IMR-90 (cell line): ENCODE data around the gene ATXN10. TPM values are rescaled to one million over a fixed set of nuclear protein-coding genes. Genes with fewer than 3 reads are reported as not detected.

Experiments used
- ATAC-seq: fragments of 200-7000 bp; cut with Tn5 transposase; 2 replicates; pipeline ENCODE4 v1.9.1; 2020; ENCODE audit warnings: low read depth, mild to moderate bottlenecking, moderate library complexity
- BruUV-seq: library from RNA; stranded (reverse); fragments of 400-500 nt; replicated peaks from 2 replicates; lab custom pipeline; 2021; lab: Mats Ljungman, UMichigan
- CTCF ChIA-PET: fragments of 300-600 bp; formaldehyde crosslinking; extraction: SDS; loops from one replicate; lab custom pipeline; 2021; ENCODE audit warnings: antibody characterized with exemption; lab: Yijun Ruan, JAX
- POLR2A ChIA-PET: fragments of 300-600 bp; sonication (Branson Sonifier 250); formaldehyde crosslinking; loops from one replicate; lab custom pipeline; 2022; ENCODE audit warnings: antibody characterized with exemption; ENCODE audit not compliant: unreplicated experiment; lab: Charles Lee
- DNase-seq: peaks from one replicate; pipeline ENCODE4 v3.0.0; 2013
- H2AFZ ChIP-seq: replicated peaks from 2 replicates; pipeline ENCODE3; 2013; ENCODE audit warnings: low read length, mild to moderate bottlenecking; ENCODE audit not compliant: poor library complexity
- H2AK5ac ChIP-seq: 2 replicates; pipeline ENCODE4 v1.6.1; 2013; ENCODE audit warnings: low read depth, low read length, inconsistent platforms
- H2AK9ac ChIP-seq: replicated peaks from 2 replicates; pipeline ENCODE3; 2013; ENCODE audit warnings: mild to moderate bottlenecking, low read depth, low read length, moderate library complexity; ENCODE audit not compliant: poor library complexity
- H2BK120ac ChIP-seq: 2 replicates; pipeline ENCODE4 v1.6.1; 2013; ENCODE audit warnings: low read depth, low read length, inconsistent platforms
- H2BK15ac ChIP-seq: 3 replicates; pipeline ENCODE4 v1.6.1; 2013; ENCODE audit warnings: low read depth, low read length, inconsistent platforms
- H2BK20ac ChIP-seq: 2 replicates; pipeline ENCODE4 v1.6.1; 2013; ENCODE audit warnings: low read depth, mild to moderate bottlenecking, inconsistent platforms, low read length, moderate library complexity
- H2BK5ac ChIP-seq: 2 replicates; pipeline ENCODE4 v1.6.1; 2013; ENCODE audit warnings: mild to moderate bottlenecking, low read depth, low read length, inconsistent platforms; ENCODE audit not compliant: poor library complexity, severe bottlenecking
- H3K14ac ChIP-seq: replicated peaks from 2 replicates; pipeline ENCODE4 v1.6.1; 2013; ENCODE audit warnings: low read depth, low read length, inconsistent platforms
- H3K18ac ChIP-seq: 2 replicates; pipeline ENCODE4 v1.6.1; 2013; ENCODE audit warnings: low read depth, low read length, control low read depth
- H3K23ac ChIP-seq: 2 replicates; pipeline ENCODE4 v1.6.1; 2013; ENCODE audit warnings: low read depth, low read length, inconsistent platforms
- H3K27ac ChIP-seq: 2 replicates; pipeline ENCODE4 v1.5.1; 2013; ENCODE audit warnings: mild to moderate bottlenecking, control low read depth, low read length; ENCODE audit not compliant: insufficient read depth
- H3K27me3 ChIP-seq: 2 replicates; pipeline ENCODE4 v1.6.1; 2013; ENCODE audit warnings: low read length; ENCODE audit not compliant: control insufficient read depth, insufficient read depth
- H3K36me3 ChIP-seq: 2 replicates; pipeline ENCODE4 v1.6.1; 2013; ENCODE audit warnings: low read length, mixed read lengths; ENCODE audit not compliant: control insufficient read depth, insufficient read depth
- H3K4ac ChIP-seq: 2 replicates; pipeline ENCODE4 v1.6.1; 2013; ENCODE audit warnings: low read depth, low read length, inconsistent platforms
- H3K4me1 ChIP-seq: 2 replicates; pipeline ENCODE4 v1.6.1; 2013; ENCODE audit warnings: low read length, mixed read lengths; ENCODE audit not compliant: control insufficient read depth, insufficient read depth
- H3K4me2 ChIP-seq: 2 replicates; pipeline ENCODE4 v1.6.1; 2013; ENCODE audit warnings: low read depth, mild to moderate bottlenecking, control low read depth, low read length, moderate library complexity
- H3K4me3 ChIP-seq: 2 replicates; pipeline ENCODE4 v1.5.1; 2013; ENCODE audit warnings: low read depth, mild to moderate bottlenecking, control low read depth, low read length, moderate library complexity; ENCODE audit not compliant: insufficient read depth
- H3K56ac ChIP-seq: 2 replicates; pipeline ENCODE4 v1.6.1; 2013; ENCODE audit warnings: low read length, inconsistent platforms; ENCODE audit not compliant: insufficient read depth; ENCODE audit errors: extremely low read depth
- H3K79me1 ChIP-seq, 2 experiments: 2 replicates each; pipeline ENCODE4 v1.6.1; 2013; ENCODE audit warnings: low read length in 2 of 2, inconsistent platforms in 1 of 2, low read depth in 1 of 2
- H3K9ac ChIP-seq: 2 replicates; pipeline ENCODE4 v1.6.1; 2013; ENCODE audit warnings: low read depth, low read length, control low read depth
- H3K9me1 ChIP-seq: 2 replicates; pipeline ENCODE4 v1.6.1; 2013; ENCODE audit warnings: low read length, inconsistent platforms; ENCODE audit not compliant: insufficient read depth
- H3K9me3 ChIP-seq: 2 replicates; pipeline ENCODE4 v1.6.1; 2013; ENCODE audit warnings: low read length; ENCODE audit not compliant: control insufficient read depth, insufficient read depth
- H4K20me1 ChIP-seq: 2 replicates; pipeline ENCODE4 v1.6.1; 2013; ENCODE audit warnings: low read length, inconsistent platforms; ENCODE audit not compliant: insufficient read depth
- H4K5ac ChIP-seq: 2 replicates; pipeline ENCODE4 v1.6.1; 2013; ENCODE audit warnings: mild to moderate bottlenecking, low read depth, low read length, control low read depth
- H4K8ac ChIP-seq, 2 experiments: 2 replicates each; pipeline ENCODE4 v1.6.1; 2013; ENCODE audit warnings: low read depth in 2 of 2, low read length in 2 of 2, control low read depth in 1 of 2, inconsistent platforms in 1 of 2
- H4K91ac ChIP-seq: 2 replicates; pipeline ENCODE4 v1.6.1; 2013; ENCODE audit warnings: low read depth, low read length, inconsistent platforms; ENCODE audit not compliant: insufficient read depth
- BHLHE40 ChIP-seq: fragments of 150-350 bp; IDR thresholded peaks from 2 replicates; pipeline ENCODE4 v1.6.1; 2016; ENCODE audit warnings: mild to moderate bottlenecking, low read depth, low read length
- CEBPB ChIP-seq: IDR thresholded peaks from 2 replicates; pipeline ENCODE4 v1.6.1; 2012; ENCODE audit warnings: low read depth, low read length, improper control_type of control experiment
- CHD1 ChIP-seq: IDR thresholded peaks from 2 replicates; pipeline ENCODE4 v1.6.1; 2012; ENCODE audit warnings: low read depth, low read length, improper control_type of control experiment
- FOS ChIP-seq: fragments of 150-350 bp; IDR thresholded peaks from 2 replicates; pipeline ENCODE4 v1.6.1; 2016; ENCODE audit warnings: low read depth, low read length
- MAFK ChIP-seq: IDR thresholded peaks from 2 replicates; pipeline ENCODE4 v1.6.1; 2012; ENCODE audit warnings: low read depth, low read length, improper control_type of control experiment
- MAZ ChIP-seq: IDR thresholded peaks from 2 replicates; pipeline ENCODE4 v1.6.1; 2012; ENCODE audit warnings: low read depth, mild to moderate bottlenecking, low read length, improper control_type of control experiment, moderate library complexity, borderline replicate concordance
- MXI1 ChIP-seq: IDR thresholded peaks from 2 replicates; pipeline ENCODE4 v1.6.1; 2012; ENCODE audit warnings: low read depth, mild to moderate bottlenecking, low read length, moderate library complexity, borderline replicate concordance
- NFE2L2 ChIP-seq: fragments of 150-350 bp; IDR thresholded peaks from 2 replicates; pipeline ENCODE4 v1.6.1; 2016; ENCODE audit warnings: low read depth, mild to moderate bottlenecking, low read length
- POLR2A ChIP-seq: IDR thresholded peaks from 2 replicates; pipeline ENCODE4 v1.6.1; 2012; ENCODE audit warnings: mild to moderate bottlenecking, low read depth, low read length
- RAD21 ChIP-seq: IDR thresholded peaks from 2 replicates; pipeline ENCODE4 v1.6.1; 2012; ENCODE audit warnings: low read length, improper control_type of control experiment
- RCOR1 ChIP-seq: IDR thresholded peaks from 2 replicates; pipeline ENCODE4 v1.6.1; 2012; ENCODE audit warnings: mild to moderate bottlenecking, low read length, improper control_type of control experiment; ENCODE audit not compliant: insufficient replicate concordance
- RFX5 ChIP-seq: IDR thresholded peaks from 2 replicates; pipeline ENCODE4 v1.8.0; 2012; ENCODE audit warnings: low read depth, mild to moderate bottlenecking, low read length, moderate library complexity
- SMC3 ChIP-seq: fragments of 150-350 bp; IDR thresholded peaks from 2 replicates; pipeline ENCODE4 v1.6.1; 2016; ENCODE audit warnings: low read depth, mild to moderate bottlenecking, antibody characterized with exemption, low read length, moderate library complexity
- WGBS, 2 experiments: methylation state at CpG; one replicate each; pipeline versions ENCODE4 v1.1.5 to v1.1.7; 2013; ENCODE audit warnings: missing lambda C conversion rate in 2 of 2; ENCODE audit not compliant: insufficient read length in 1 of 2; ENCODE audit errors: extremely low coverage in 2 of 2; 5-methylcytosine and 5-hydroxymethylcytosine counted together
- dilution Hi-C: fragments of 300-500 bp; cut with HindIII; formaldehyde crosslinking; loops from one replicate; pipeline ENCODE4 v1.14.3; 2018; ENCODE audit warnings: low sequenced_read_pairs; ENCODE audit not compliant: unreplicated experiment
- in situ Hi-C: fragments of 300-500 bp; cut with MboI; formaldehyde crosslinking; loops from 3 replicates; pipeline ENCODE4 v1.14.3; 2019; ENCODE audit warnings: low sequenced_read_pairs, inconsistent platforms, mixed read lengths
- intact Hi-C: fragments of 100-400 bp; cut with micrococcal nuclease; formaldehyde crosslinking; loops from 2 replicates; pipeline ENCODE4 v1.10.0; 2022
- polyA plus RNA-seq, 3 experiments: library from polyadenylated mRNA; depleted of rRNA; stranded (reverse); fragments of >200 nt; gene quantifications; 2 replicates each; pipeline ENCODE4 v1.2.3, GENCODE V29; 2012; ENCODE audit warnings: low replicate concordance in 1 of 3
- total RNA-seq: library from RNA; depleted of rRNA; stranded (reverse); fragments of >200 nt; gene quantifications from 2 replicates; pipeline ENCODE4 v1.2.3, GENCODE V29; 2012
- TF ChIP-seq, protein P1 (sequence below): conservative IDR thresholded peaks from 2 replicates; pipeline ENCODE4 v1.5.1; 2012; ENCODE audit warnings: mild to moderate bottlenecking, low read depth, low read length, improper control_type of control experiment
- TF ChIP-seq, protein P2 (sequence below): fragments of 150-350 bp; IDR thresholded peaks from 2 replicates; pipeline ENCODE4 v1.6.1; 2017; ENCODE audit warnings: mild to moderate bottlenecking, antibody characterized with exemption, low read length, low read depth
- TF ChIP-seq, protein P3 (sequence below): fragments of 150-350 bp; IDR thresholded peaks from 2 replicates; pipeline ENCODE4 v1.6.1; 2016; ENCODE audit warnings: low read depth, mild to moderate bottlenecking, low read length, moderate library complexity, borderline replicate concordance

The ATXN10 gene
- total and polyA plus RNA-seq, 2 of the 4 experiments (the other 2 are of a cell fraction) = 116 to 231 TPM

GRCh38 chr22:45833613-45834012 is 162.0 kb downstream of the ATXN10 start:
- peaks cover 18% of the 10 kb centered on the region for H3K36me3 ChIP-seq
- H2AFZ ChIP-seq = no peak overlapping the region
- peaks cover 25% of the 10 kb centered on the region; the same call in 1 of the 2 replicates for H4K20me1 ChIP-seq
- DNase-seq (no peak), ATAC-seq (no peak)
- BruUV-seq = no TSS peak
- H2AK9ac ChIP-seq = no peak overlapping the region
- no peak overlapping the region for H3K56ac ChIP-seq
- no peak overlapping the region for H2BK20ac ChIP-seq
- ChIA-PET POLR2A (no interaction called here), CTCF (no interaction called here)
- H3K23ac ChIP-seq = no peak overlapping the region
- no peak overlapping the region for H2AK5ac ChIP-seq
- H2BK120ac ChIP-seq = no peak overlapping the region
- H3K4me1 ChIP-seq = peaks cover 6% of the 10 kb centered on the region; the same call in 1 of the 2 replicates
- intact Hi-C loops (no loop called here), in situ Hi-C loops (no loop called here), dilution Hi-C loops (no loop called here)
- peaks cover 25 to 54% of the 10 kb centered on the region in 2 experiments for H3K79me1 ChIP-seq
- no peak overlapping the region for H3K14ac ChIP-seq
- H3K27ac ChIP-seq = no peak overlapping the region
- TF ChIP-seq RAD21 = no peak
- TF ChIP-seq CHD1 = no peak
- no peak for TF ChIP-seq BHLHE40
- TF ChIP-seq, protein P1, sequence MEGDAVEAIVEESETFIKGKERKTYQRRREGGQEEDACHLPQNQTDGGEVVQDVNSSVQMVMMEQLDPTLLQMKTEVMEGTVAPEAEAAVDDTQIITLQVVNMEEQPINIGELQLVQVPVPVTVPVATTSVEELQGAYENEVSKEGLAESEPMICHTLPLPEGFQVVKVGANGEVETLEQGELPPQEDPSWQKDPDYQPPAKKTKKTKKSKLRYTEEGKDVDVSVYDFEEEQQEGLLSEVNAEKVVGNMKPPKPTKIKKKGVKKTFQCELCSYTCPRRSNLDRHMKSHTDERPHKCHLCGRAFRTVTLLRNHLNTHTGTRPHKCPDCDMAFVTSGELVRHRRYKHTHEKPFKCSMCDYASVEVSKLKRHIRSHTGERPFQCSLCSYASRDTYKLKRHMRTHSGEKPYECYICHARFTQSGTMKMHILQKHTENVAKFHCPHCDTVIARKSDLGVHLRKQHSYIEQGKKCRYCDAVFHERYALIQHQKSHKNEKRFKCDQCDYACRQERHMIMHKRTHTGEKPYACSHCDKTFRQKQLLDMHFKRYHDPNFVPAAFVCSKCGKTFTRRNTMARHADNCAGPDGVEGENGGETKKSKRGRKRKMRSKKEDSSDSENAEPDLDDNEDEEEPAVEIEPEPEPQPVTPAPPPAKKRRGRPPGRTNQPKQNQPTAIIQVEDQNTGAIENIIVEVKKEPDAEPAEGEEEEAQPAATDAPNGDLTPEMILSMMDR = no peak
- TF ChIP-seq MAFK = no peak
- no peak for TF ChIP-seq CEBPB
- no peak for TF ChIP-seq MAZ
- no peak for TF ChIP-seq RCOR1
- no peak for TF ChIP-seq POLR2A
- no peak for TF ChIP-seq FOS
- TF ChIP-seq RFX5 = no peak
- TF ChIP-seq SMC3 = no peak
- TF ChIP-seq NFE2L2 = no peak
- TF ChIP-seq MXI1 = no peak
- TF ChIP-seq, protein P2, sequence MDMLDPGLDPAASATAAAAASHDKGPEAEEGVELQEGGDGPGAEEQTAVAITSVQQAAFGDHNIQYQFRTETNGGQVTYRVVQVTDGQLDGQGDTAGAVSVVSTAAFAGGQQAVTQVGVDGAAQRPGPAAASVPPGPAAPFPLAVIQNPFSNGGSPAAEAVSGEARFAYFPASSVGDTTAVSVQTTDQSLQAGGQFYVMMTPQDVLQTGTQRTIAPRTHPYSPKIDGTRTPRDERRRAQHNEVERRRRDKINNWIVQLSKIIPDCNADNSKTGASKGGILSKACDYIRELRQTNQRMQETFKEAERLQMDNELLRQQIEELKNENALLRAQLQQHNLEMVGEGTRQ = no peak
- TF ChIP-seq, protein P3, sequence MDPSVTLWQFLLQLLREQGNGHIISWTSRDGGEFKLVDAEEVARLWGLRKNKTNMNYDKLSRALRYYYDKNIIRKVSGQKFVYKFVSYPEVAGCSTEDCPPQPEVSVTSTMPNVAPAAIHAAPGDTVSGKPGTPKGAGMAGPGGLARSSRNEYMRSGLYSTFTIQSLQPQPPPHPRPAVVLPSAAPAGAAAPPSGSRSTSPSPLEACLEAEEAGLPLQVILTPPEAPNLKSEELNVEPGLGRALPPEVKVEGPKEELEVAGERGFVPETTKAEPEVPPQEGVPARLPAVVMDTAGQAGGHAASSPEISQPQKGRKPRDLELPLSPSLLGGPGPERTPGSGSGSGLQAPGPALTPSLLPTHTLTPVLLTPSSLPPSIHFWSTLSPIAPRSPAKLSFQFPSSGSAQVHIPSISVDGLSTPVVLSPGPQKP = no peak
- H4K5ac ChIP-seq = no peak overlapping the region
- no peak overlapping the region for H3K4me2 ChIP-seq
- H4K8ac ChIP-seq = no peak overlapping the region
- no peak overlapping the region for H3K18ac ChIP-seq
- no peak overlapping the region for H2BK5ac ChIP-seq
- no peak overlapping the region for H3K4me3 ChIP-seq
- no peaks in the 10 kb centered on the region for H3K27me3 ChIP-seq
- peaks cover 13% of the 10 kb centered on the region; the same call in 1 of the 2 replicates for H3K9me1 ChIP-seq
- no peak overlapping the region for H2BK15ac ChIP-seq
- 88% methylated on average over 8 of the region's 14 CpGs; no CpG with 5 or more reads in 1 of the 2 experiments for WGBS, 2 experiments
- H3K4ac ChIP-seq = no peak overlapping the region
- H3K9me3 ChIP-seq = no peaks in the 10 kb centered on the region
- no peak overlapping the region for H3K9ac ChIP-seq
- H4K91ac ChIP-seq = no peak overlapping the region
